Measurements from ENCODE around the gene ATP9A. TPM values are rescaled to one million over a fixed set of nuclear protein-coding genes. Genes with fewer than 3 reads are reported as not detected.

The ATP9A gene
- total and polyA plus RNA-seq, 10 of the 15 experiments (the other 5 are each of a cell fraction or from before 2014, with no cell fraction given) = 0.03 to 0.81 (median 0.14) TPM

- CTCF ChIA-PET = interaction anchor here (1.3 to 1.6 kb wide), 2 partner anchors 158 to 189 kb away, joined by 3 to 5 read pairs; no protein-coding TSS in a partner anchor
These were observed 192.7 kb downstream of the ATP9A start for GRCh38 chr20:51575486-51575885.

More at GRCh38 chr20:51575486-51575885, 192.7 kb downstream of the ATP9A start:
- Histone ChIP-seq H3K4me1 (ENCODE audit: control insufficient read depth, insufficient read depth, low read length) (no peaks in the 10 kb centered on the region), H4K20me1 (ENCODE audit: control insufficient read depth, insufficient read depth) (no peaks in the 10 kb centered on the region), H3K79me2 (ENCODE audit: control insufficient read depth, insufficient read depth, low read length) (no peaks in the 10 kb centered on the region), H3K9ac (ENCODE audit: control insufficient read depth, insufficient read depth, low read length) (no peak overlapping the region), H3K4me3 (no peak overlapping the region), H3K27me3 (replicated peaks in 1 of 2; ENCODE audit: control insufficient read depth in 2 of 2, insufficient read depth in 2 of 2, low read length in 1 of 2) (no peaks in the 10 kb centered on the region), H2AFZ (ENCODE audit: control insufficient read depth, low read depth, low read length) (no peak overlapping the region), H3K36me3 (ENCODE audit: control insufficient read depth in 2 of 2, insufficient read depth in 2 of 2, low read length in 1 of 2) (no peaks in the 10 kb centered on the region), H3K27ac (ENCODE audit: control insufficient read depth, insufficient read depth) (no peak overlapping the region), H3K9me3 (replicated peaks; ENCODE audit: control insufficient read depth, insufficient read depth, low read length) (no peaks in the 10 kb centered on the region; the same call in 1 of the 3 replicates), H3K4me2 (ENCODE audit: control insufficient read depth, insufficient read depth) (no peak overlapping the region)
- BruUV-seq (replicated peaks) = no TSS peak
- TF ChIP-seq YY1 (IDR thresholded peaks at IDR 0.05; ENCODE audit: low read depth, low read length) (no peak), ATF7 (IDR thresholded peaks at IDR 0.05; ENCODE audit: low read depth) (no peak), CHD1 (IDR thresholded peaks at IDR 0.05; ENCODE audit: low read depth, low read length) (no peak), MXI1 (IDR thresholded peaks at IDR 0.05; ENCODE audit: low read depth, low read length) (no peak), ZNF207 (IDR thresholded peaks at IDR 0.05; ENCODE audit: borderline replicate concordance) (no peak), GATAD2B (conservative IDR thresholded peaks at IDR 0.05; ENCODE audit: low read depth) (no peak), E4F1 (IDR thresholded peaks at IDR 0.05; ENCODE audit: borderline replicate concordance, partially characterized antibody) (no peak), HDAC2 (IDR thresholded peaks at IDR 0.05) (no peak), CREB1 (IDR thresholded peaks at IDR 0.05; ENCODE audit: low read depth) (no peak), ZNF24 (IDR thresholded peaks at IDR 0.05) (no peak), CHD2 (IDR thresholded peaks at IDR 0.05; ENCODE audit: borderline replicate concordance, low read depth, low read length) (no peak)
- FAIRE-seq (no peak), ATAC-seq (no peak), DNase-seq (ENCODE audit: low read depth, low spot score) (no peak)
- intact Hi-C loops (cut with micrococcal nuclease; ENCODE audit: unreplicated experiment) = no loop called here
- ChIA-PET RAD21 (ENCODE audit: unreplicated experiment) (no interaction called here), SMC1A (ENCODE audit: uncharacterized antibody, unreplicated experiment) (no interaction called here), POLR2A (no interaction called here)
- in situ Hi-C loops (cut with MboI) = no loop called here
- WGBS (ENCODE audit: insufficient coverage, insufficient replicate concordance, low lambda C conversion rate, missing lambda C conversion rate) = 2% methylated on average over 3 of the region's 3 CpGs

All from GM12878 (cell line).